Measurements from ENCODE around the gene RENBP. TPM values are rescaled to one million over a fixed set of nuclear protein-coding genes. Genes with fewer than 3 reads are reported as not detected.

RENBP gene
- total RNA-seq, 2 donors from 2014 or later = 11.6 to 13.9 TPM

DNA sequence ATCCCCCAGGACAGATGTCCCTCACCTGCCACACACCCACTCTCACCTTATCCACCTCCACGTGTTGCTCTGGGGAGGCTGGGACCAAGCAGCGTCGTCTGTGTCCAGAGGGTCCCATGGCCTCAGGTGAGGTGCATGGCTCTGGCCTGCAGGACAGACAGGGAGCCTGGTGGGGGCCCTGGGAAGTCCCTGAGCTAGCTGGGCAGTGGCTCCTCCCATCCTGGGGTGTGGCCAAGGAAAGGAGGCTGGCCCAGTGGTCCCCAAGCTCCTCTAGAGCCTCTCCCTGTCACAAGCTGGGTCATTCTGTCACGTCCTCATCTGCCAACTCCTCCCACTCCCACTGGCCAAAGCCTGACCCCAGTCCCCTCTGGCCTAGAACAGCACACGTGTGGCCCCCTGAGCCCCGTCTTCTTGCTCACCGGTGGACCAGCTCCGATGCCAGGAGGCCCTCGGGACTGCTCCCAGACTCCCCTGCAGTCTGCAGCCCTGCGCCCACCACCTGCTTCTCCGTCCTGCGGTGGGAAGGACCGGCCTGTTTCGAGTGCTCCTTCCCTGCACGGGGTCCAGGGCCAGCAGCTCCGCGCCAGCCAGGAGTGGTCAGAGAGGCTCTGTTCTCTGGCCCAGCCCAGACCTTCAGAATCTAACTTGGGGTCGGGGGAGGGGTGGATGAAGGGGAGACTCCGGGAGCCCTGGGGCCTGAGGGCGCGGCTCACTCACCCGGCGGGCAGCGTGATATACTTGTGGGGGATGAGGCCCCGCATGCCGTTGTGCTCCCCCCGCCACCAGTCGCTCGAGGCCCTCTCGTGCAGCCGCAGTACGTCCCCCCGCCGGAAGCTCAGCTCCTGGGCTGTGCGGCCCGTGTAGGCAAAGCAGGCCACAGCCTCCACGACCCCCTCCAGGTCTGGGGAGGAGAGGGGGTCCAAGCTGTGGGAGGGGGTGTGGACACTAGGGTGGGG is 35.1 kb downstream of the RENBP start:
- no peaks in the 10 kb centered on the region for H3K27me3 Mint-ChIP-seq (ENCODE audit: low read depth)
- peaks cover 2 to 3% of the 10 kb centered on the region in 2 donors for H3K36me3 Mint-ChIP-seq (ENCODE audit: insufficient read depth in 2 of 2)
- ATAC-seq (replicated peaks in 1 of 2) (peak in 1 of 2 donors; percentile 25), DNase-seq (peak in 1 of 2 donors; percentile 25)
- H3K9me3 Mint-ChIP-seq = no peaks in the 10 kb centered on the region
- peaks cover 6% of the 10 kb centered on the region for H3K4me1 Mint-ChIP-seq (ENCODE audit: low read depth)
- H3K27ac Mint-ChIP-seq = no peak overlapping the region
- no peak overlapping the region for H3K4me3 Mint-ChIP-seq

GRCh38 chrX:153908219-153908860 is 36.1 kb downstream of the RENBP start:
- Mint-ChIP-seq H3K27ac (no peak overlapping the region), H3K4me3 (no peak overlapping the region), H3K9me3 (no peaks in the 10 kb centered on the region), H3K4me1 (ENCODE audit: low read depth) (peaks cover 14% of the 10 kb centered on the region), H3K27me3 (ENCODE audit: low read depth) (peaks cover 3% of the 10 kb centered on the region), H3K36me3 (ENCODE audit: insufficient read depth in 2 of 2) (no peaks in the 10 kb centered on the region)
- no peak for ATAC-seq (replicated peaks in 1 of 2)
- no peak for DNase-seq

- peaks cover 9% of the 10 kb centered on the region for H3K27me3 Mint-ChIP-seq (ENCODE audit: low read depth)
- DNase-seq (no peak), ATAC-seq (replicated peaks in 1 of 2) (no peak)
- no peaks in the 10 kb centered on the region for H3K9me3 Mint-ChIP-seq
- no peak overlapping the region for H3K27ac Mint-ChIP-seq
- H3K4me1 Mint-ChIP-seq (ENCODE audit: low read depth) = peaks cover 20% of the 10 kb centered on the region
- H3K4me3 Mint-ChIP-seq = no peak overlapping the region
- H3K36me3 Mint-ChIP-seq (ENCODE audit: insufficient read depth in 2 of 2) = no peaks in the 10 kb centered on the region
Measured at GRCh38 chrX:153907456-153907855, 37.0 kb downstream of the RENBP start.

- H3K27ac Mint-ChIP-seq = no peak overlapping the region
- peaks cover 29% of the 10 kb centered on the region for H3K4me1 Mint-ChIP-seq (ENCODE audit: low read depth)
- no peak overlapping the region for H3K4me3 Mint-ChIP-seq
Measured at GRCh38 chrX:153906126-153906917, 38.1 kb downstream of the RENBP start.

GRCh38 chrX:153905481-153906095 is 38.9 kb downstream of the RENBP start:
- Mint-ChIP-seq H3K27me3 (ENCODE audit: low read depth) (peaks cover 19% of the 10 kb centered on the region), H3K4me1 (ENCODE audit: low read depth) (peaks cover 37% of the 10 kb centered on the region), H3K27ac (no peak overlapping the region), H3K36me3 (ENCODE audit: insufficient read depth in 2 of 2) (no peaks in the 10 kb centered on the region), H3K9me3 (no peaks in the 10 kb centered on the region), H3K4me3 (no peak overlapping the region)
- ATAC-seq (replicated peaks in 1 of 2) (no peak), DNase-seq (no peak)

More at GRCh38 chrX:153906126-153906917, 38.1 kb downstream of the RENBP start:
- ATAC-seq (replicated peaks in 1 of 2) = peak; percentile 26 to 54
- Mint-ChIP-seq H3K36me3 (ENCODE audit: insufficient read depth in 2 of 2) (no peaks in the 10 kb centered on the region), H3K9me3 (no peaks in the 10 kb centered on the region), H3K27me3 (ENCODE audit: low read depth) (peaks cover 17% of the 10 kb centered on the region)
- peak in 1 of 2 donors; percentile 19 for DNase-seq

GRCh38 chrX:153903991-153904957 is 40.2 kb downstream of the RENBP start, which contains the start of gene AVPR2:
Gene AVPR2, plus strand, starts transcription at chrX:153904673. Its CDS starts 473 bp downstream, at chrX:153905146.
- no peak within 1 kb of the TSS for H3K4me3 Mint-ChIP-seq
- no peaks in the 10 kb centered on the region for H3K36me3 Mint-ChIP-seq (ENCODE audit: insufficient read depth in 2 of 2)
- peaks cover 19% of the 10 kb centered on the region for H3K27me3 Mint-ChIP-seq (ENCODE audit: low read depth)
- no peak within 1 kb of the TSS for H3K27ac Mint-ChIP-seq
- no peak for DNase-seq
- no peaks in the 10 kb centered on the region for H3K9me3 Mint-ChIP-seq
- peaks cover 39% of the 10 kb centered on the region for H3K4me1 Mint-ChIP-seq (ENCODE audit: low read depth)
- peak in 1 of 2 donors; percentile 6 for ATAC-seq (replicated peaks in 1 of 2)

DNA sequence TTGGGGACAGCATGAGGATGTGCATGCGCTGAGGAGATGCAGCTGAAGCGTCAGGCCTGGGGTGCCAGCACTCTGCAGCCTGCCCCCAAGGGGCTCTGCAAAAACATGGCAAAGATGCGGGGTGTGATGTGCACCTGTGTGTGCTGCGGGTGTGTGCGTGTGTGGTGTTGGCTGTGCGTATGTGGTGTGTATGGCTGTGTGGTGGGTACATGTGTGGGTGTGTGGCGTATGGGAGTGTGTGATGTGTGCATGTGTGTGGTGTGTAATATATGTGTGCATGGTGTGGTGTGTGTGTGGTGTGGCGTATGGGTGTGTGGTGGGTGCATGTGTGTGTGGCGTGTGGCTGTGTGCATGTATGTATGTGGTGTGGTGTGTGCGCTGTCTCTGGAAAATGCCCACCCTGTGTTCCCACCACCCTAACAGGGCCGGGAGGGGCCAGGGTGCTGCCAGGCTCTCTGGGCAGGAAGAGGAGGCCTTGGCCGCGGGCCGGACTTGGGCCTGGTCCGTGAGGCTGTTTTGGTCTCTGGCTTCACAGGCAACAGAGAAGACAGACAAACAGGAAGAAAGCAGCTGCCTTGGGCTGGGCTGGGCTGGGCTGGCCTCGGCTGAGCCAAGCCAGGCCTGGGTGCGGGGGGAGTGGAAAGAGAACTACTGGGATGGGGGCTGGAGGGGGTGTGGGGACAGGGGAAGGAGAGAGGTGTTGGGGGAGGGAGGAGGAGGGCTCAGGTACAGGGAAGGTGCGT is 41.0 kb downstream of the RENBP start:
- no peaks in the 10 kb centered on the region for H3K36me3 Mint-ChIP-seq (ENCODE audit: insufficient read depth in 2 of 2)
- DNase-seq (no peak), ATAC-seq (replicated peaks in 1 of 2) (peak in 1 of 2 donors; percentile 12)
- H3K9me3 Mint-ChIP-seq = peaks cover 0 to under 1% of the 10 kb centered on the region in 2 donors
- peaks cover 39% of the 10 kb centered on the region for H3K4me1 Mint-ChIP-seq (ENCODE audit: low read depth)
- peak overlapping the region in 1 of 2 donors; percentile 17 for H3K4me3 Mint-ChIP-seq
- H3K27me3 Mint-ChIP-seq (ENCODE audit: low read depth) = peaks cover 22% of the 10 kb centered on the region
- no peak overlapping the region for H3K27ac Mint-ChIP-seq

GRCh38 chrX:153902385-153902784 is 42.1 kb downstream of the RENBP start:
- Mint-ChIP-seq H3K9me3 (peaks cover 0 to 1% of the 10 kb centered on the region in 2 donors), H3K27me3 (ENCODE audit: low read depth) (peaks cover 29% of the 10 kb centered on the region), H3K4me1 (ENCODE audit: low read depth) (peaks cover 39% of the 10 kb centered on the region), H3K27ac (no peak overlapping the region), H3K36me3 (ENCODE audit: insufficient read depth in 2 of 2) (no peaks in the 10 kb centered on the region), H3K4me3 (no peak overlapping the region)
- ATAC-seq (replicated peaks in 1 of 2) = no peak
- no peak for DNase-seq

- Mint-ChIP-seq H3K36me3 (ENCODE audit: insufficient read depth in 2 of 2) (no peaks in the 10 kb centered on the region), H3K9me3 (peaks cover 0 to 1% of the 10 kb centered on the region in 2 donors), H3K27me3 (ENCODE audit: low read depth) (peaks cover 30% of the 10 kb centered on the region), H3K27ac (peak overlapping the region; percentile 77), H3K4me3 (peak overlapping the region; percentile 64 to 66), H3K4me1 (ENCODE audit: low read depth) (peaks cover 40% of the 10 kb centered on the region)
- no peak for ATAC-seq (replicated peaks in 1 of 2)
- no peak for DNase-seq
Measured at GRCh38 chrX:153901753-153902140, 42.7 kb downstream of the RENBP start.

- Mint-ChIP-seq H3K27me3 (ENCODE audit: low read depth) (peaks cover 36% of the 10 kb centered on the region), H3K9me3 (peaks cover 0 to 1% of the 10 kb centered on the region in 2 donors), H3K4me3 (peak overlapping the region; percentile 66 to 85), H3K27ac (peak overlapping the region; percentile 77), H3K36me3 (ENCODE audit: insufficient read depth in 2 of 2) (no peaks in the 10 kb centered on the region), H3K4me1 (ENCODE audit: low read depth) (peaks cover 44% of the 10 kb centered on the region)
- DNase-seq (peak; percentile 65 to 66), ATAC-seq (replicated peaks in 1 of 2) (peak; percentile 77 to 86)
Measured at GRCh38 chrX:153900831-153901752, 43.4 kb downstream of the RENBP start.

All from activated T-cell treated with anti-CD3 and anti-CD28 coated beads, Interleukin-2, amount 50 U/mL, for 72 hours (primary cell).